PC-9 (cell line): ENCODE results near the gene HS3ST3B1. TPM values are rescaled to one million over a fixed set of nuclear protein-coding genes. Genes with fewer than 3 reads are reported as not detected.

Source experiments
- BruUV-seq: library from RNA; stranded (reverse); fragments of 400-500 nt; replicated peaks from 2 replicates; lab custom pipeline; 2021; lab: Mats Ljungman, UMichigan
- CTCF ChIA-PET: fragments of 300-600 bp; sonication (Branson Sonifier 250); formaldehyde crosslinking; loops from one replicate; lab custom pipeline; 2022; ENCODE audit warnings: antibody characterized with exemption; lab: Charles Lee
- POLR2A ChIA-PET: fragments of 300-600 bp; sonication (Branson Sonifier 250); formaldehyde crosslinking; loops from one replicate; lab custom pipeline; 2022; ENCODE audit warnings: antibody characterized with exemption; ENCODE audit not compliant: unreplicated experiment; lab: Charles Lee
- DNase-seq, 2 experiments: peaks; one replicate each; pipeline versions ENCODE4 v3.0.0 to v3.0.0-alpha.2; 2015 to 2022; ENCODE audit warnings: mixed read lengths in 1 of 2
- H2AFZ ChIP-seq: fragments of 200-600 bp; sonication (generic); 2 replicates; pipeline ENCODE4 v1.8.1; 2017; ENCODE audit warnings: antibody characterized with exemption
- H3F3A ChIP-seq: fragments of 200-600 bp; sonication (generic); 2 replicates; pipeline ENCODE4 v1.8.1; 2017; ENCODE audit warnings: antibody characterized with exemption, mild to moderate bottlenecking, low read depth; ENCODE audit not compliant: insufficient read depth
- H3K27ac ChIP-seq: fragments of 200-600 bp; sonication (generic); 2 replicates; pipeline ENCODE4 v1.6.1; 2016; ENCODE audit warnings: mixed run types
- H3K27me3 ChIP-seq: fragments of 200-600 bp; sonication (generic); 2 replicates; pipeline ENCODE4 v1.6.1; 2016; ENCODE audit warnings: low read depth, mixed run types; ENCODE audit not compliant: insufficient read depth
- H3K36me3 ChIP-seq: fragments of 200-600 bp; sonication (generic); 2 replicates; pipeline ENCODE4 v1.6.1; 2016; ENCODE audit warnings: low read depth, mixed run types
- H3K4me1 ChIP-seq: fragments of 200-600 bp; sonication (generic); replicated peaks from 2 replicates; pipeline ENCODE4 v1.6.1; 2016; ENCODE audit warnings: mixed run types; ENCODE audit not compliant: insufficient read depth
- H3K4me2 ChIP-seq: fragments of 200-600 bp; sonication (generic); 2 replicates; pipeline ENCODE4 v1.6.1; 2017; ENCODE audit warnings: mixed run types
- H3K4me3 ChIP-seq: fragments of 200-600 bp; sonication (generic); 2 replicates; pipeline ENCODE4 v1.6.1; 2016; ENCODE audit warnings: mixed run types
- H3K79me2 ChIP-seq: fragments of 200-600 bp; sonication (generic); 2 replicates; pipeline ENCODE4 v1.6.1; 2017; ENCODE audit warnings: low read depth, mixed run types
- H3K9me2 ChIP-seq: fragments of 200-600 bp; sonication (generic); 2 replicates; pipeline ENCODE4 v1.8.1; 2017; ENCODE audit warnings: mild to moderate bottlenecking; ENCODE audit not compliant: insufficient read depth
- H3K9me3 ChIP-seq: fragments of 200-600 bp; sonication (generic); 2 replicates; pipeline ENCODE4 v1.8.1; 2016; ENCODE audit warnings: low read depth; ENCODE audit not compliant: insufficient read depth
- H4K20me1 ChIP-seq: fragments of 200-600 bp; sonication (generic); 2 replicates; pipeline ENCODE4 v1.8.1; 2017; ENCODE audit not compliant: insufficient read depth
- EZH2 ChIP-seq: fragments of 200-600 bp; sonication (generic); IDR thresholded peaks from 2 replicates; pipeline ENCODE4 v1.8.0; 2017; ENCODE audit warnings: antibody characterized with exemption, low read depth
- intact Hi-C: fragments of 100-400 bp; cut with micrococcal nuclease; formaldehyde crosslinking; loops from one replicate; pipeline ENCODE4 v1.10.0; 2022; ENCODE audit not compliant: unreplicated experiment
- total RNA-seq: library from RNA; stranded (reverse); gene quantifications from 2 replicates; pipeline ENCODE4 v1.2.3, GENCODE V29; 2021
- TF ChIP-seq, protein P1 (sequence below): fragments of 200-600 bp; sonication (generic); conservative IDR thresholded peaks from 2 replicates; pipeline ENCODE4 v1.6.1; 2017; ENCODE audit warnings: mixed run types, antibody characterized with exemption, mild to moderate bottlenecking, moderate library complexity

HS3ST3B1 gene
- total RNA-seq, 1 experiment from 2014 or later: not detected

- no peaks in the 10 kb centered on the region for H3F3A ChIP-seq
- H3K9me3 ChIP-seq: no peaks in the 10 kb centered on the region
- no TSS peak for BruUV-seq
- no peak overlapping the region for H3K27ac ChIP-seq
- H3K4me3 ChIP-seq: no peak overlapping the region
- H3K9me2 ChIP-seq: no peaks in the 10 kb centered on the region
- DNase-seq: no peak
- ChIA-PET POLR2A (no interaction called here), CTCF (no interaction called here)
- H2AFZ ChIP-seq: no peak overlapping the region
- TF ChIP-seq, protein P1, sequence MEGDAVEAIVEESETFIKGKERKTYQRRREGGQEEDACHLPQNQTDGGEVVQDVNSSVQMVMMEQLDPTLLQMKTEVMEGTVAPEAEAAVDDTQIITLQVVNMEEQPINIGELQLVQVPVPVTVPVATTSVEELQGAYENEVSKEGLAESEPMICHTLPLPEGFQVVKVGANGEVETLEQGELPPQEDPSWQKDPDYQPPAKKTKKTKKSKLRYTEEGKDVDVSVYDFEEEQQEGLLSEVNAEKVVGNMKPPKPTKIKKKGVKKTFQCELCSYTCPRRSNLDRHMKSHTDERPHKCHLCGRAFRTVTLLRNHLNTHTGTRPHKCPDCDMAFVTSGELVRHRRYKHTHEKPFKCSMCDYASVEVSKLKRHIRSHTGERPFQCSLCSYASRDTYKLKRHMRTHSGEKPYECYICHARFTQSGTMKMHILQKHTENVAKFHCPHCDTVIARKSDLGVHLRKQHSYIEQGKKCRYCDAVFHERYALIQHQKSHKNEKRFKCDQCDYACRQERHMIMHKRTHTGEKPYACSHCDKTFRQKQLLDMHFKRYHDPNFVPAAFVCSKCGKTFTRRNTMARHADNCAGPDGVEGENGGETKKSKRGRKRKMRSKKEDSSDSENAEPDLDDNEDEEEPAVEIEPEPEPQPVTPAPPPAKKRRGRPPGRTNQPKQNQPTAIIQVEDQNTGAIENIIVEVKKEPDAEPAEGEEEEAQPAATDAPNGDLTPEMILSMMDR: no peak
- no peak for TF ChIP-seq EZH2
- no peaks in the 10 kb centered on the region for H3K36me3 ChIP-seq
- no peak overlapping the region for H3K4me2 ChIP-seq
- H4K20me1 ChIP-seq: no peaks in the 10 kb centered on the region
- intact Hi-C loops: no loop called here
- H3K4me1 ChIP-seq: no peaks in the 10 kb centered on the region
- no peaks in the 10 kb centered on the region for H3K79me2 ChIP-seq
- H3K27me3 ChIP-seq: 0 out of 2 replicates have a peak, but pooled peaks cover 13% of the 10 kb centered on the region
Measured at GRCh38 chr17:14299280-14300141, 1.4 kb upstream of the HS3ST3B1 start.

GRCh38 chr17:14301279-14302090, 604 bp downstream of the HS3ST3B1 start:
- no peak overlapping the region for H3K27ac ChIP-seq
- H3K36me3 ChIP-seq: no peaks in the 10 kb centered on the region
- H3K9me3 ChIP-seq: no peaks in the 10 kb centered on the region
- H3K9me2 ChIP-seq: no peaks in the 10 kb centered on the region
- no peaks in the 10 kb centered on the region for H4K20me1 ChIP-seq
- no peaks in the 10 kb centered on the region for H3F3A ChIP-seq
- POLR2A ChIA-PET: no interaction called here
- TF ChIP-seq, protein P1: no peak
- no peak for TF ChIP-seq EZH2
- intact Hi-C loops: no loop called here
- CTCF ChIA-PET: no interaction called here
- no peak overlapping the region for H3K4me2 ChIP-seq
- H2AFZ ChIP-seq: no peak overlapping the region
- no peak for DNase-seq
- no TSS peak for BruUV-seq
- H3K79me2 ChIP-seq: no peaks in the 10 kb centered on the region
- H3K27me3 ChIP-seq: 0 out of 2 replicates have a peak, but pooled peaks cover 6% of the 10 kb centered on the region
- no peaks in the 10 kb centered on the region for H3K4me1 ChIP-seq
- no peak overlapping the region for H3K4me3 ChIP-seq

DNA sequence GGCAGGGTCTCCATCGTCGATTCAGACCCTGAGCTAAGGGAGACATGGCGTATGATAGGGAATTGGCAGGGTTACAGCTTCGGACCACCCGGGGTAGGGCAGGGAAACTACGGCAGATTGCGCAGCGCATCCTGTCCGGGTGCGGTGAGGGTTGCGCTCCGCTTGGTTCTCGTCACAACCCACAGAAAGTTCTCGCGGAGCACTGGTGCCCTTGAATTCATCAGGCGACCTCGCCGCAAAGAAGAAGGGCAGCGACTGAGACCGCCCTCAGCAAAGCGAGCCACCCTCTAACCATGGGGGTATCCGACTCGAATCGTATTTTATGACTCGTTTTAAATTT, 1.2 kb downstream of the HS3ST3B1 start:
- no peaks in the 10 kb centered on the region for H4K20me1 ChIP-seq
- no peak overlapping the region for H3K4me3 ChIP-seq
- CTCF ChIA-PET: no interaction called here
- no peaks in the 10 kb centered on the region for H3K79me2 ChIP-seq
- no peak overlapping the region for H3K27ac ChIP-seq
- TF ChIP-seq, protein P1: no peak
- no peak for TF ChIP-seq EZH2
- H3K9me2 ChIP-seq: no peaks in the 10 kb centered on the region
- H3K36me3 ChIP-seq: no peaks in the 10 kb centered on the region
- H3K4me2 ChIP-seq: no peak overlapping the region
- H3K27me3 ChIP-seq: 0 out of 2 replicates have a peak, but pooled peaks cover 2% of the 10 kb centered on the region
- H2AFZ ChIP-seq: no peak overlapping the region
- DNase-seq: no peak
- POLR2A ChIA-PET: no interaction called here
- no peaks in the 10 kb centered on the region for H3F3A ChIP-seq
- no peaks in the 10 kb centered on the region for H3K4me1 ChIP-seq
- no peaks in the 10 kb centered on the region for H3K9me3 ChIP-seq
- intact Hi-C loops: no loop called here
- BruUV-seq: no TSS peak
